Breast epithelium (tissue), 4 donors: ENCODE measurements around the gene MTUS2. TPM values are rescaled to one million over a fixed set of nuclear protein-coding genes. Genes with fewer than 3 reads are reported as not detected.

Source experiments
- DNase-seq, 2 donors: peaks; one replicate each; pipeline ENCODE4 v3.0.0-alpha.2; 2019; ENCODE audit warnings: low spot score in 2 of 2
- H3K27ac ChIP-seq, 2 donors: fragments of 200-600 bp; sonication (generic) in 1 of 2; one replicate each; pipeline ENCODE4 v1.5.1; 2016 to 2019; ENCODE audit warnings: mild to moderate bottlenecking in 1 of 2
- H3K27me3 ChIP-seq, 2 donors: fragments of 200-600 bp; sonication (generic) in 1 of 2; one replicate each; pipeline versions ENCODE4 v1.5.1 to v1.6.0; 2017 to 2019; ENCODE audit warnings: control low read depth in 1 of 2, mild to moderate bottlenecking in 1 of 2
- H3K36me3 ChIP-seq: fragments of 200-600 bp; one replicate; pipeline ENCODE4 v1.5.1; 2019
- H3K4me1 ChIP-seq, 2 donors: fragments of 200-600 bp; sonication (generic); one replicate each; pipeline ENCODE4 v1.5.1; 2016 to 2019; ENCODE audit warnings: control low read depth in 1 of 2
- H3K4me3 ChIP-seq, 3 donors: fragments of 200-600 bp; sonication (generic); 1 replicate in 2 of 3; 2 replicates in 1 of 3; pipeline ENCODE4 v1.5.1; 2016 to 2019; ENCODE audit warnings: mild to moderate bottlenecking in 3 of 3, moderate library complexity in 2 of 3
- H3K9me3 ChIP-seq, 2 donors: fragments of 200-600 bp; sonication (generic) in 1 of 2; one replicate each; pipeline ENCODE4 v1.5.1; 2016 to 2019; ENCODE audit warnings: control low read depth in 1 of 2
- CTCF ChIP-seq, 3 donors: fragments of 450-650 bp; IDR thresholded peaks; one replicate each; pipeline ENCODE4 v1.5.1; 2016 to 2017; ENCODE audit warnings: antibody characterized with exemption in 3 of 3, mild to moderate bottlenecking in 3 of 3, moderate library complexity in 3 of 3
- POLR2A ChIP-seq: fragments of 450-650 bp; IDR thresholded peaks from one replicate; pipeline ENCODE4 v1.6.1; 2016; ENCODE audit warnings: antibody characterized with exemption, mild to moderate bottlenecking, moderate library complexity
- POLR2AphosphoS5 ChIP-seq, 3 donors: sonication (generic); formaldehyde crosslinking; IDR thresholded peaks; one replicate each; pipeline ENCODE4 v1.6.1; 2017; ENCODE audit warnings: antibody characterized with exemption in 3 of 3
- intact Hi-C: fragments of 100-400 bp; cut with DNase I; formaldehyde crosslinking; loops from one replicate; pipeline ENCODE4 v1.15.1; 2023; ENCODE audit warnings: low total_unique reads
- total RNA-seq, 3 donors: library from RNA; depleted of rRNA; stranded (reverse); fragments of >200 nt; gene quantifications; one replicate each; pipeline ENCODE4 v1.1.0, GENCODE V29; 2016

The MTUS2 gene
- total RNA-seq, 3 donors from 2014 or later: under 0.01 to 1.0 TPM; not detected in 1

DNA sequence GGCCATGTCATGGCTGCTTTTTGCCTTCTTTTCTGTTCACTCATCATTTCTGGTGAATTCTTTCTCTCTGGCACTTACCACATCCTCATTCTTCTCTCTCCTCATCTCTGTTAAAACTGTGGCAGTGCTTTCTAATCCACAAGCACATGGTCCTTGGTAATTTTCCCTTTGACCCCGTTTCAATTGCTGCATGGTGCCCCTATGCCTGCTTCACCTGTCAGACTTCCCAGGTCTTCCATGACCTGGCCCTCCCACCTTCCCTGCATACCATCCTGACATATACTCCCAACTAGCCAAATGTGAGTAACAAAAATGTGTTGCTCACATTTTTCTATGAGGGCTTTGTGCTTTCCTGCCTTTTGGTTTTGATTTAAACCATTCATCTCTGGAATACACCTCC, 286.5 kb downstream of the MTUS2 start:
- H3K27ac ChIP-seq: no peak overlapping the region
- TF ChIP-seq CTCF (IDR thresholded peaks at IDR 0.05) (no peak), POLR2AphosphoS5 (IDR thresholded peaks at IDR 0.05) (no peak), POLR2A (no peak)
- no peaks in the 10 kb centered on the region for H3K36me3 ChIP-seq
- no peaks in the 10 kb centered on the region for H3K4me1 ChIP-seq
- intact Hi-C loops: no loop called here
- no peaks in the 10 kb centered on the region for H3K27me3 ChIP-seq
- H3K4me3 ChIP-seq: no peak overlapping the region
- no peak for DNase-seq
- no peaks in the 10 kb centered on the region for H3K9me3 ChIP-seq

- Histone ChIP-seq H3K36me3 (no peaks in the 10 kb centered on the region), H3K27me3 (no peaks in the 10 kb centered on the region), H3K4me1 (no peaks in the 10 kb centered on the region), H3K4me3 (no peak overlapping the region), H3K27ac (no peak overlapping the region), H3K9me3 (no peaks in the 10 kb centered on the region)
- intact Hi-C loops: no loop called here
- no peak for DNase-seq
- TF ChIP-seq POLR2A (no peak), CTCF (IDR thresholded peaks at IDR 0.05) (no peak), POLR2AphosphoS5 (IDR thresholded peaks at IDR 0.05) (no peak)
Measured at GRCh38 chr13:29108068-29108786, 288.1 kb downstream of the MTUS2 start.

- no peaks in the 10 kb centered on the region for H3K4me1 ChIP-seq
Measured at GRCh38 chr13:29109987-29110386, 289.8 kb downstream of the MTUS2 start.

GRCh38 chr13:29111446-29111845, 291.3 kb downstream of the MTUS2 start:
- intact Hi-C loops: no loop called here
- H3K4me3 ChIP-seq: no peak overlapping the region
- H3K36me3 ChIP-seq: no peaks in the 10 kb centered on the region
- TF ChIP-seq POLR2AphosphoS5 (IDR thresholded peaks at IDR 0.05) (no peak), CTCF (IDR thresholded peaks at IDR 0.05) (no peak), POLR2A (no peak)
- no peaks in the 10 kb centered on the region for H3K27me3 ChIP-seq
- H3K27ac ChIP-seq: no peak overlapping the region
- no peak for DNase-seq
- no peaks in the 10 kb centered on the region for H3K9me3 ChIP-seq
- H3K4me1 ChIP-seq: no peaks in the 10 kb centered on the region

More at GRCh38 chr13:29109987-29110386, 289.8 kb downstream of the MTUS2 start:
- DNase-seq: no peak
- Histone ChIP-seq H3K4me3 (no peak overlapping the region), H3K9me3 (no peaks in the 10 kb centered on the region), H3K36me3 (no peaks in the 10 kb centered on the region), H3K27ac (no peak overlapping the region), H3K27me3 (no peaks in the 10 kb centered on the region)
- intact Hi-C loops: no loop called here
- TF ChIP-seq POLR2A (no peak), POLR2AphosphoS5 (IDR thresholded peaks at IDR 0.05) (no peak), CTCF (IDR thresholded peaks at IDR 0.05) (no peak)

- intact Hi-C loops: no loop called here
- Histone ChIP-seq H3K27ac (no peak overlapping the region), H3K36me3 (no peaks in the 10 kb centered on the region), H3K4me1 (no peaks in the 10 kb centered on the region), H3K4me3 (no peak overlapping the region), H3K9me3 (no peaks in the 10 kb centered on the region), H3K27me3 (no peaks in the 10 kb centered on the region)
- TF ChIP-seq POLR2A (no peak), CTCF (IDR thresholded peaks at IDR 0.05) (no peak), POLR2AphosphoS5 (IDR thresholded peaks at IDR 0.05) (no peak)
- DNase-seq: no peak
Measured at GRCh38 chr13:29115842-29116241, 295.7 kb downstream of the MTUS2 start.
